ENCODE data around the gene FAM217B. TPM values are rescaled to one million over a fixed set of nuclear protein-coding genes. Genes with fewer than 3 reads are reported as not detected.

FAM217B gene
- total RNA-seq, 2 donors from 2014 or later = 11.9 to 15.4 TPM

- no peak for DNase-seq (ENCODE audit: low spot score)
- no peak for TF ChIP-seq CTCF (IDR thresholded peaks at IDR 0.05)
Observed at GRCh38 chr20:59942245-59942644, 2.1 kb downstream of the FAM217B start.

DNA sequence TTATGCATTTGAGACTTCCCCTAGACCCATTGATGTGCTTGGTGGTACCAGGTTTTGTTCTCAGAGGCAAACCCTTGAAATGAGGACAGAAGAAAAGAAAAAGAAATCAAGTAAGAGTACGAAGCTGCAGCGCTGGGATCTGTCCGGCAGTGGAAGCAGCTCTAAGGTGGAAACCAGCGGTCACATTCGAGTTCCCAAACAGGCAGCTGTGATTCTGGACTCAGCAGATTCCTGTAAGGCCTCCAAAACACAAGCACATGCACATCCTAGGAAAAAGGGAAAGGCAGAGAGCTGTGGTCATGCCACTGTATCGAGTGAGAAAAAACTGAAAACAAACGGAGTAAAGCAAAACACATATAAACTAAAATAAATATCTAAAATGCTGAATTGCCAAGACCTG is 4.5 kb downstream of the FAM217B start:
- H3K27me3 ChIP-seq (replicated peaks; ENCODE audit: insufficient read depth) = no peaks in the 10 kb centered on the region
- H3K27ac ChIP-seq = no peak overlapping the region
- ATAC-seq (ENCODE audit: insufficient number of reproducible peaks, low FRiP score, low read depth) (no peak), DNase-seq (ENCODE audit: low spot score) (no peak)
- TF ChIP-seq CTCF (IDR thresholded peaks at IDR 0.05) = no peak
- H3K9me3 ChIP-seq = no peaks in the 10 kb centered on the region
- peaks cover 18% of the 10 kb centered on the region for H3K36me3 ChIP-seq
- no peak overlapping the region for H3K4me3 ChIP-seq
- peaks cover 13 to 16% of the 10 kb centered on the region in 2 donors for H3K4me1 ChIP-seq (ENCODE audit: control insufficient read depth in 1 of 2, low read depth in 2 of 2)

More at GRCh38 chr20:59942245-59942644, 2.1 kb downstream of the FAM217B start:
- H3K27ac ChIP-seq = no peak overlapping the region
- no peak overlapping the region for H3K4me3 ChIP-seq
- H3K27me3 ChIP-seq (replicated peaks; ENCODE audit: insufficient read depth) = no peaks in the 10 kb centered on the region
- H3K36me3 ChIP-seq = peaks cover 18% of the 10 kb centered on the region
- no peaks in the 10 kb centered on the region for H3K9me3 ChIP-seq
- ATAC-seq (ENCODE audit: insufficient number of reproducible peaks, low FRiP score, low read depth) = no peak
- H3K4me1 ChIP-seq (ENCODE audit: control insufficient read depth in 1 of 2, low read depth in 2 of 2) = peaks cover 29 to 35% of the 10 kb centered on the region in 2 donors

DNA sequence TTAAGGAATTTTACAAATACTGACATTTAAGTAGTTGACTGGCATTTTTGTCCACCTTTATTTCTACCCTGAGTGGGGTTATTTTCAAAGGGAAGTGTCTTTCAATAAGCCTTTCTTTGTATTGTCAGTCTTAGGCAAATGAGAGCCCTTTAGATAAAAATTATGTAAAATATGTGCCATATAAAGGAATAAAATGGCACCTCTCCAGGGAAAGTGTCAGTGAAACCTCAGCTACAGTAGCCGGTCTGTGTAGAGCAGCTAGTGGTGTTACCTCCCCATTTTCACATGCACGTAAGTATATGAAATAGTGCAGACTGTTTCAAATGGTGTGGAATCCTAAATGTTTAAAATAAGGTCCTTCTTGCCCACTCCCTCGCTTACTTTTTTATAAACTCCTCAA is 5.0 kb downstream of the FAM217B start:
- no peak for TF ChIP-seq CTCF (IDR thresholded peaks at IDR 0.05)
- H3K4me3 ChIP-seq = no peak overlapping the region
- H3K27me3 ChIP-seq (replicated peaks; ENCODE audit: insufficient read depth) = no peaks in the 10 kb centered on the region
- no peak overlapping the region for H3K27ac ChIP-seq
- H3K9me3 ChIP-seq = no peaks in the 10 kb centered on the region
- ATAC-seq (ENCODE audit: insufficient number of reproducible peaks, low FRiP score, low read depth) (no peak), DNase-seq (ENCODE audit: low spot score) (no peak)
- peaks cover 13 to 16% of the 10 kb centered on the region in 2 donors for H3K4me1 ChIP-seq (ENCODE audit: control insufficient read depth in 1 of 2, low read depth in 2 of 2)
- peaks cover 23% of the 10 kb centered on the region for H3K36me3 ChIP-seq

GRCh38 chr20:59945731-59946130 is 5.5 kb downstream of the FAM217B start:
- Histone ChIP-seq H3K4me3 (no peak overlapping the region), H3K36me3 (peaks cover 23% of the 10 kb centered on the region), H3K27me3 (replicated peaks; ENCODE audit: insufficient read depth) (no peaks in the 10 kb centered on the region), H3K27ac (no peak overlapping the region), H3K4me1 (ENCODE audit: control insufficient read depth in 1 of 2, low read depth in 2 of 2) (peaks cover 13 to 16% of the 10 kb centered on the region in 2 donors), H3K9me3 (no peaks in the 10 kb centered on the region)
- ATAC-seq (ENCODE audit: insufficient number of reproducible peaks, low FRiP score, low read depth) (no peak), DNase-seq (ENCODE audit: low spot score) (no peak)
- TF ChIP-seq CTCF (IDR thresholded peaks at IDR 0.05) = no peak

- H3K27me3 ChIP-seq (replicated peaks; ENCODE audit: insufficient read depth) = no peaks in the 10 kb centered on the region
- no peak for DNase-seq (ENCODE audit: low spot score)
- no peak overlapping the region for H3K27ac ChIP-seq
- ATAC-seq (ENCODE audit: insufficient number of reproducible peaks, low FRiP score, low read depth) = no peak
- no peaks in the 10 kb centered on the region for H3K9me3 ChIP-seq
- peaks cover 0 to 6% of the 10 kb centered on the region in 2 donors for H3K4me1 ChIP-seq (ENCODE audit: control insufficient read depth in 1 of 2, low read depth in 2 of 2)
- peaks cover 23% of the 10 kb centered on the region for H3K36me3 ChIP-seq
- no peak overlapping the region for H3K4me3 ChIP-seq
- no peak for TF ChIP-seq CTCF (IDR thresholded peaks at IDR 0.05)
Observed at GRCh38 chr20:59947376-59947775, 7.2 kb downstream of the FAM217B start.

Measured in thoracic aorta (tissue), 2 donors.